GM19438 (cell line): Measurements from ENCODE around the gene GIMAP5.

Source experiments
- ATAC-seq: cut with Tn5 transposase; IDR thresholded peaks from one replicate; pipeline ENCODE4 v1.9.1; 2021; ENCODE audit warnings: low read depth; ENCODE audit not compliant: unreplicated experiment

GIMAP5 gene

GRCh38 chr7:150734254-150734653 lies 3.0 kb upstream of the GIMAP5 start:
- no peak for ATAC-seq

DNA sequence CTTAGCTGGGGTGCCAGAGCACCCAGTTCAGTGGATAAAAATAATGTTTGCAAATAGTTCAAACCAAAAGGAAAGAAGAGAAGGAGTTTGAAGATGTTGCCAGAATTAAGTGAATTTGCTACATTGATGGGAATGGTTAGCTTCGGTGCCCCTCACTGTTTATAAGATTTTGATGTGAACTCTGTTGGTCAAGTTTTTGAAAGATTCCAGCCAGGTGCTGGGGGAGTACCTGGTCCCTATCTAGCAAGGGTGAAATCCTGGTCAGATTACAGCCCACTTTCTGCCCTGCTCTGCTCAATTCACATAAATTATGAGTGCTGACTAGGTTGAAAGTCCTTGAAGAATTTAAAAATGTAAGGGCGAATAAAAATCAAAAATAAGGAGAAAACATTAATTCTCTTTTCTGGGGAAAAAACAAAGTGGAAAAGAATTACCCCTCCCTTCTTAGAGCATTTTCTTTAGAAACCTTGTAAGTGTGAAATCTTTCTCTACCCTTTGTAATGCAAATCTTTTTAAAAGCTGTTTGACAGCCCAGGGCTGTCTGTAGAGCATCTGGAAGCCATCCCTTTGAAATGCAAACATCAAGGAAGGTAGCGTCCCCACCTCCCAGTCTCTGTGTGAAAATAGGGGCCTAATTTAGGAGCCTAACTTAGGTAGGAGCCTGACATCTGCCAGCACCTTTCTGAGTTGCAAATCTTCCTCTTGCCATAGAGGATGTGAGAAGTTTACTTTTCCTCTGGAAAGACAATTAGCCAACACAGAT lies 1.4 kb upstream of the GIMAP5 start:
- ATAC-seq: no peak

DNA sequence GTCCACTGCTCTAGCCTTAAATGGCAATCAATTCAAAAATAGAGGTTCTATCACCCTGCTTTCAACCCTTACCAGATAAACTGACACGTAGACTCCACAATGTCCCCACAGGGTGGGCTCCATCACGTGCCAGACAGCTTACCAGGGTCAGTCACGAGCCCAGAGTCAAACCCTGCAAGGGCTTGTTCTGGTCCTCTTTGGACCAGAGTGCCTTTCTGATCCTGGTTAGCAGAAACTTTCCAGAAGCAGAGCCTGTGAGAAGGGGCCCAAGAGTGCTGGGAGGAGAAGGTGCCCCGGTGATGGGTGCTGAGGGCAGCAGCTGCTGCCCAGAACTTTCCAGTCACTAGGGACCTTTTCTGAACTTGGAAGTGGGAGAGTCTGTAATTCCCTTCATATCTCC lies 354 bp upstream of the GIMAP5 start:
- ATAC-seq: no peak

GRCh38 chr7:150738092-150738491 lies 874 bp downstream of the GIMAP5 start:
- ATAC-seq: no peak

GRCh38 chr7:150738591-150739001 lies 1.4 kb downstream of the GIMAP5 start:
- ATAC-seq: no peak

GRCh38 chr7:150739033-150739432 lies 1.8 kb downstream of the GIMAP5 start:
- no peak for ATAC-seq

GRCh38 chr7:150740053-150740452 lies 2.8 kb downstream of the GIMAP5 start:
- ATAC-seq: no peak

- ATAC-seq: no peak
Observed at GRCh38 chr7:150742286-150742968, 5.2 kb downstream of the GIMAP5 start.

DNA sequence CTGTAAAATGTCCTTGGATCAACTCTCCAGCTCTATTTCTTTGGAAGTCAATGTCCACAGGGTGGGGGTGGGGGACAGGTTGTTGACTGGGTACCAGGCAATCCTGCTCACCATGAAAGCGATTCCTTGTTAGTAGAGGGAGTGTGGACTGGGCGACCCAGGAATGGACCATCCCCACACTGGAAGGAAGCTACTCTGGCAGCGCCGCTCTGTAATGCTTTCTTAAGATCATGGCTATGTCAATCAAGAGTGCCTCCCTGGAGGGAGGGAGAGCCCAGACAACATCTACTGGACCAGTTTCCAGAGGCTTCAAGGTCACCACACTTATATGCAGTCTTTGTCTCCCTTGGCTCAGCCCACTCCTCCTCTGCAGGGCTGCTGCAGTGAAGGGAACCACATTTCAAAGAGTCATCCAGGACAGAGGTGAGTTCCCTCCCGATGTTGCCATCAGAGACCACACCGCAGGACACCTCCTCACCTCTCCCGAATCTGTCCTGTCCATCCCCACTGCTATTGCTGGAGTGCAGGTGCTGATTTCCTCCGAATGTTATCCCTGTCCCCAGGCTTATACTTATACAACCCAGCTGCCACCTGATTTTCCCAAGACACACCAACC lies 6.9 kb downstream of the GIMAP5 start:
- no peak for ATAC-seq

- no peak for ATAC-seq
Observed at GRCh38 chr7:150745086-150745485, 7.9 kb downstream of the GIMAP5 start.

GRCh38 chr7:150745876-150746275 lies 8.7 kb downstream of the GIMAP5 start:
- no peak for ATAC-seq

DNA sequence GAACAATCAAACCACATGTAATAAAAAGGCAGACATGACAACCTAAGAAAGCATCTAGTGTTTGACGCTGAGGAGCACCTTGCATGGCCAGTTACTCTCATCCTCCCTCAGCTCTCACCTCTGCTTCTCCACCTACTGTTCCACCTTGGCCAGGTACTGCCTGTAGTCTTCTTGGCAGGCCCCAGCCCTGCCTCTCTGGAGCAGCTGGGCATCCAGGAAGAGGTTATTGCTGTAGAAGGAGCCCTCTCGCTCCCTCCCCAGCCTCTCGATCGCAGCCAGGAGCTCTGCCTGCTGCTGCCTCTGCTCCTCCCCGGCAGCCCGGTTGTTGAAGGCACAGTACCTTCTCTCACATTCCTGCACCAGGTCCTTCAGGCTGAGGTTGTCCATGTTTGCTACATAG lies 9.7 kb downstream of the GIMAP5 start:
- no peak for ATAC-seq

GRCh38 chr7:150748376-150748775 lies 11.2 kb downstream of the GIMAP5 start:
- ATAC-seq: no peak

GRCh38 chr7:150751702-150752101 lies 14.5 kb downstream of the GIMAP5 start:
- ATAC-seq: no peak

GRCh38 chr7:150753239-150753638 lies 16.0 kb downstream of the GIMAP5 start:
- no peak for ATAC-seq

- no peak for ATAC-seq
Observed at GRCh38 chr7:150753826-150754603, 16.8 kb downstream of the GIMAP5 start.

GRCh38 chr7:150754951-150755350 lies 17.7 kb downstream of the GIMAP5 start:
- no peak for ATAC-seq

DNA sequence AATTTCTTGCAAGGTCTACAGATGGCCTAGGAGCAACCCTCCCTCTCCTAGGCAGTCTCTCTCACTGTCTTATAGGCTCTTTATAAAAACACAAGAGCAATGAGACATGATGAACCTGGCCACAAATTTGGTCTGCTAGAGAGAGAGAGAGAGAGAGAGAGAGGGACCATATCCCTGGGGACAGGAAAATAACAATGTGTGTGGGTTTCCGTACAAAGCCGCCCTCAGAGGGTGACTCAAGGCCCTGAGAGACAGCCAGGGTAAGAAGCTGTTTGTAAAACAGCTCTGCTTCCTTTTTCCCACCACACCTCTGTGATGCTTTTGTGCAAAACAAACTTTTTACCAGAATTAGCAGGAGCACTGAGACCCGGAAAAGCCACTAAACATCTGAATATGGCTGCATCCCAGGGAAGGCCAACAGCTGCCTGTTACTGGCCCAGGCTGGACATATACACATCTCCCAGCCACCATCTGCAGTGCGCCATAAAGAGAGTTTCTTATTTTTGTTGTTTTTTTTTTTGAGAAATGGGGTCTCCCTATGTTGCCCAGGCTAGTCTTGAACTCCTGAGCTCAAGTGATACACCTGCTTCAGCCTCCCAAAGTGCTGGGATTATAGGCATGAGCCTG lies 18.4 kb downstream of the GIMAP5 start:
- ATAC-seq: peak; percentile 56

DNA sequence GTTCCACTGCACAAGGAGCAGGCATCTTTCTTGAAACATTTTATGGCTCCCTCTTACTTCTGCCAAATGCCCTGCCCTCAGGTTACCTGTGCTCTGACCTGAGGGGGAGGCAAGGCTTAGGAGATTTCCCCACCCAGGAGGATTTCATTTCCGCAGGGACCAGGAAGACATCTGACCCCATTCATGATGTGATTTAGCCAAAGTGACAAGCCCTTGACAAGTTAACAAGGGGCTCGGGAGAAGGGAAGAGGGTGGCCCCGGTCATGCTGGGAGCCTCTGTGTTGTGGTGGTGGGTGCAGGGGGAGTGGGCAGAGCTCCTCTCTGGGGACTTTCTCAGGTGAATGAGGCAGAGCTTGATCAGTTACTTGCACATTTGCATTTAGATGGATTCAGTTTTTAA lies 18.9 kb downstream of the GIMAP5 start:
- ATAC-seq: no peak

GRCh38 chr7:150756858-150757257 lies 19.6 kb downstream of the GIMAP5 start:
- no peak for ATAC-seq

DNA sequence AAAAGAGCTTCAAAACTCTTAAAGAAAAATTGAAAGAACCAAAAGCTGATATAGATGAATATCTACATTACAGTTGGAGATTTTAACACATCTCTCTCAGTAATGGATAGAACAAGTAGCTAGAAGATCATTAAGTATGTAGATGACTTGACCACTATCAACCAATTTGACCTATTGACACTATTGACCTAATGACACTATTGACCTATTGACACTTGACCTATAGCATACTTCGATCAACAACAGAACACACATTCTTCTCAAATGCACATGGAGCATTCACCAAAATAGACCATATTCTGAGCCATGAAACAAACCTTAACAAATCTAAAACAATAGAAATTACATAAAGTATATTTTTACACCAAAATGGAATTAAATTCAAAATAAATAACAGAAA lies 22.3 kb downstream of the GIMAP5 start:
- ATAC-seq: no peak
